ENCODE measurements around the gene KLHL13.
"Not testable (repeated sequence)": the region's sequence is repeated elsewhere in the genome, so short reads cannot be mapped to it uniquely, and the experiment has no call there.

The KLHL13 gene

DNA sequence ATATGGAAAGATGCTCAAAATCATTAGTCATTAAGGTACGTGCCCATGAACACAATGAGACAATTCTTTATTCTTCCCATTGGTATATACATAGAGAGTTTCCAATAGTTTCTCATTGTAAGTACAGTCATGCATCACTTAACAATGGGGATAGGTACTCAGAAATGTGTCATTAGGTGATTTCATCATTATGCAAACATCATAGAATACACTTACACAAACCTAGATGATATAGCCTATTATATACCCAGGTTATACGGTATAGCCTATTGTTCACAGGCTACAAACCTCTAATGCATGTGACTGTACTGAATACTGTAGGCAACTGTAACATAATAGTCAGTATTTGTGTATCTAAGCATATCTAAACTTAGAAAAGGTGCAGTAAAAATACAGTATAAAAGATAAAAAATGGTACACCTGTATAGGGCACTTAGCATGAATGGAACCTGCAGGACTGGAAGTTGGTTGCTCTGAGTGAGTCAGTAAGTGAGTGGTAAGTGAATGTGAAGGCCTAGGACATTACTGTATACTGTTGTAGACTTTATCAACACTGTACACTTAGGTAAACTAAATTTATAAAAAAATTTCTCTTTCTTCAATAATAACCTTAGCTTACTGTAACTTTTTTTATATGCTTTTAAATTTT lies 49.6 kb downstream of the KLHL13 start:
- DNase-seq (ENCODE audit: low read depth in 2 of 2), result no peak

GRCh38 chrX:118062817-118063615 lies 53.6 kb downstream of the KLHL13 start:
- no peak for DNase-seq (ENCODE audit: low read depth in 2 of 2)

DNA sequence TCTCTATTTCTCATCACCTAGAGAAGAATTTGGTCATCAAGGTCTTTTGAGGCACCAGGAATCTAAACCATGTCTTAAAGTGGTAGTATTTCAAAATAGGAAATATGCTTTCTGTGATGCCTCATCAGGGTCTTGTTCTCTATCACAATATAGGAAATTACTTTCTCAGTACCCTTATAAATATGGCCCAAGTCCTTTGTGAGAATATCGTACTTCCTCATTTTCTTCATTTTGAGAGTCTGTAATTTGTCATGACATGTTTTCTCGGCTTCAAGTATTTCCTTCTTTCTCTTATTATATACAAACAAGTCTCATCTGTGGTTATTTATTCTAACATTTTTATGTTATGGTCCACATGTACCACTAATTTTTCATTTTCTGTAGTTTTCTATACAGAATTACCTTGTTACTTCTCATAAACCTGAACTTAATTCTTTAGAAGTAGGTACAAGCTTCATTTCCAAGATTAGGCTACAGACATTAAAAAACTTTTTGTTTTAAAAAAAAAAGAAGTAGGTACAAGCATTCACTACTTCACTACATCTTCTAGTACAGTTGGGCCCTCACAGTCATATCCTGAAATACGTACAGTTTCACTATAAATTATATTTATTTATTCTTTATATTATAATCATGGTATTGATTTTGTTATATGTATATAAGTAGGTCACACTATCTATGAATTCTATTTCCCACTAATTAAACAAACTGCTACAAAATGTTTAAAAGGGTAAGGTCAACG lies 54.4 kb downstream of the KLHL13 start:
- no peak for DNase-seq (ENCODE audit: low read depth in 2 of 2)

GRCh38 chrX:118058924-118059323 lies 57.7 kb downstream of the KLHL13 start:
- no peak for DNase-seq (ENCODE audit: low read depth in 2 of 2)

GRCh38 chrX:118056870-118057269 lies 59.7 kb downstream of the KLHL13 start:
- DNase-seq (ENCODE audit: low read depth in 2 of 2), result no peak

GRCh38 chrX:118049713-118050112 lies 66.9 kb downstream of the KLHL13 start:
- DNase-seq (ENCODE audit: low read depth in 2 of 2), result no peak

- no peak for DNase-seq (ENCODE audit: low read depth in 2 of 2)
These were observed 69.0 kb downstream of the KLHL13 start for GRCh38 chrX:118047446-118048186.

GRCh38 chrX:118039591-118039990 lies 77.0 kb downstream of the KLHL13 start:
- DNase-seq (ENCODE audit: low read depth in 2 of 2), result no peak

DNA sequence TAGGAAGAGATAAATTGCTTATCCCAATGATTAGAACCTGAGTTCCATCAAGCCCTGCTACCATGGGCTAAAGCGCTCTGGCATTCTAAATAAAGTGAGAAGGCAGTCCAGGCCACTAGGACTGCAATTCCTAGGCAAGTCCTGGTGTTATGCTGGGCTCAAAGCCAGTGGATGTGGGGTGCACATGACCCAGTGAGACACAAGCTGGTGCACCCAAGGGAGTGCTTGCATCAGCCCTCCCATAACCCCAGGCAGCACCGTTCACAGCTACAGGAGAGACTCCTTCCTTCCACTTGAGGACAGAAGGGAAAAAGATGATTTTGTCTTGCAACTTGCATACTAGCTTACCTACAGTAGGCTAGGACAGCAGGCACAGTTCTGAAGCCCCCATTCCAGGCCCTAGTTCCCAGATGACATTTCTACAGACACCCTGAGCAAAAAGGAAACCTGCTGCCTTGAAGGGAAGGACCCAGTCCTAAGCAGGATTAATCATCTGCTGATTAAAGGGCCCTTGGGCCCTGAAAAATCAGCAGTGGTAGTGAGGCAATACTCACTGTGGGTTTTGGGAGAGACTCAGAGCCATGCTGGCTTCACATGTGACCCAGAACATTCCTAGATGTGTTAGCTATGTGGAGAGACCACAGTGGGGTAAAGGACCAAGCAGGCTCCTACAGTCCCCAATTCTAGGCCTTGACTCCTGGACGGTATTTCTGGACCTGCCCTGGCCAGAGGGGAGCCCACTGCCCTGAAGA lies 77.8 kb downstream of the KLHL13 start:
- no peak for DNase-seq (ENCODE audit: low read depth in 2 of 2)

DNA sequence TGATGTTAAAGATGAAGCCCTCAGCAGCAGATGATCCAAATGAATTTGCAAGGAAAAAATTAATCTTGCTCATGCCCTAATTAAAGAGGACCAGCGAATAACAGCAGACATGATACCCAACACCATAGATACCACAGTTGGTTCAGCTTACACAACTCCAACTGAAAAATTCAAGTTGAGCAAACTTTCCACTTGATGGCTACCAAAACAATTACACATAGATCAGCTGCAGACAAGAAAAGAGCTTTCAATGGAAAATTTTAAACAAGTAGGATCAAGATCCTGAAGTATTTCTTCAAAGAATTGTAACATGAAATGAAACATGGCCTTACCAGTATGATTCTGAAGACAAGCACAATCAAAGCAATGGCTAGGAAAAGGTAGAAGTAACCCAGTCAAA lies 90.0 kb downstream of the KLHL13 start:
- DNase-seq (ENCODE audit: low read depth in 2 of 2), result no peak

- DNase-seq (ENCODE audit: low read depth in 2 of 2), result no peak
These were observed 91.4 kb downstream of the KLHL13 start for GRCh38 chrX:118025226-118025625.

DNA sequence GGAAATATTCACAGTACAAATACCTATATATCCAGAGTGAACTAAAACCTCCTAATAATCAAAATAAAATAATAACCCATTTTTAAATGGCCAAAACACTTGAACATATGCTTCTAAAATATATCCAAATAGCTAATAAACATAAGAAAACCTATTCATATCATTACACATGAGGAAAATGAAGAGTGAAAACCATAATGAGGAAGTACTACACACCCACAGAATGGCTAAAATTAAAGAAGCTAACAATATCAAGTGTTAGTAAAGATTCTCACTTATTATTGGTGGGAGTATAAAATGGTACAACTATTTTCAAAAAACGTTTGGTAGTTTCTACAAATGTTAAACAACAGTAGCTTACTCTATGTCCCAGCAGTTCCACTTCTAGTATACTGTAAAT lies 92.1 kb downstream of the KLHL13 start:
- DNase-seq (ENCODE audit: low read depth in 2 of 2), result no peak

- no peak for DNase-seq (ENCODE audit: low read depth in 2 of 2)
These were observed 93.9 kb downstream of the KLHL13 start for GRCh38 chrX:118022753-118023152.

- DNase-seq (ENCODE audit: low read depth in 2 of 2), result no peak
These were observed 100.2 kb downstream of the KLHL13 start for GRCh38 chrX:118016422-118016821.

DNA sequence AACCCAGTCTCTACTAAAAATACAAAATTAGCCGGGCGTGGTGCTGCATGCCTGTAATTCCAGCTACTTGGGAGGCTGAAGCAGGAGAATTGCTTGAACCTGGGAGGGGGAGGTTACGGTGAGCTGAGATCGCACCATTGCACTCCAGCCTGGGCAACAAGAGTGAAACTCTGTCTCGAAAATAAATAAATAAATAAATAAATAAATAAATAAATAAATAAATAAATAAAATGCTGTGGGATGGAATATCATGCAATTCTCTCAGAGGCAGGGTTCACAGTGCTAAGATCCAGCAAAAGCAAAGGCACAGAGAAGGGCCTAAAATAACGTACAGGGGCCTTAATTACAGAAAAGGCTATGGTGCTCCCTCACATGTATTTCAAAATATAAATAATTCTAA lies 114.2 kb downstream of the KLHL13 start:
- not testable (repeated sequence) for DNase-seq (ENCODE audit: low read depth in 2 of 2)

- DNase-seq (ENCODE audit: low read depth in 2 of 2), result no peak
These were observed 116.1 kb downstream of the KLHL13 start for GRCh38 chrX:118000518-118000917.

GRCh38 chrX:117998171-117998570 lies 118.4 kb downstream of the KLHL13 start:
- no peak for DNase-seq (ENCODE audit: low read depth in 2 of 2)

- DNase-seq (ENCODE audit: low read depth in 2 of 2), result no peak
These were observed 119.6 kb downstream of the KLHL13 start for GRCh38 chrX:117996918-117997480.

DNA sequence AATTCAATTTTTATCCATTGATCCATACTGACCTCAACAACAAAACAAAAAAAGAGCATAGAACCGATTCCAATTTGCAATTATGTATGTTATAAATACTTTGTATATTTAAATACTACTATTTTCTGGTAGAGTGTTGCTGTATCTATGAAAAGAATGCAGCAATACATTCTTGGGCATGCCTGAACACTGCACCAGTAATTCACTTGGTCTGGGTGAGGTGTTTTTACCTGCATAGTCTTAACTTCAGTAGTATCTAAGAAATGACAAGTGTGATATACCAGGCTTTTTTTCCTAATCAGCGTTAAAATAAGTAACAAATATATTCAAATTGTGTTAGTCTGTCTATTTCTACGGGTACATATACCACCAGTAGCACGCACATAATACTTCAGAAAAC lies 120.2 kb downstream of the KLHL13 start:
- DNase-seq (ENCODE audit: low read depth in 2 of 2), result no peak

GRCh38 chrX:117995378-117995777 lies 121.2 kb downstream of the KLHL13 start:
- DNase-seq (ENCODE audit: low read depth in 2 of 2), result no peak

GRCh38 chrX:117992192-117992723 lies 124.4 kb downstream of the KLHL13 start:
- DNase-seq (ENCODE audit: low read depth in 2 of 2), result no peak

All from fibroblast of skin of left quadriceps (primary cell).